Sigmoid colon (tissue), 7 donors: ENCODE data around the gene NRXN3. TPM values are rescaled to one million over a fixed set of nuclear protein-coding genes. Genes with fewer than 3 reads are reported as not detected.

Source experiments
- DNase-seq: peaks from one replicate; pipeline ENCODE4 v3.0.0-alpha.2; 2019
- H3K27ac ChIP-seq, 4 donors: fragments of 200-600 bp; sonication (generic); one replicate each; pipeline ENCODE4 v1.5.1; 2016 to 2019; ENCODE audit warnings: mild to moderate bottlenecking in 1 of 4
- H3K27me3 ChIP-seq, 3 donors: fragments of 200-600 bp; sonication (generic); one replicate each; pipeline ENCODE4 v1.5.1; 2019; ENCODE audit warnings: mild to moderate bottlenecking in 1 of 3
- H3K36me3 ChIP-seq, 4 donors: fragments of 200-600 bp; sonication (generic); one replicate each; pipeline ENCODE4 v1.5.1; 2016 to 2019
- H3K4me1 ChIP-seq, 4 donors: fragments of 200-600 bp; sonication (generic); one replicate each; pipeline ENCODE4 v1.5.1; 2017 to 2019
- H3K4me3 ChIP-seq, 4 donors: fragments of 200-600 bp; sonication (generic); one replicate each; pipeline ENCODE4 v1.5.1; 2017 to 2019; ENCODE audit warnings: mild to moderate bottlenecking in 2 of 4, moderate library complexity in 1 of 4
- H3K9me3 ChIP-seq, 4 donors: fragments of 200-600 bp in 3 of 4; sonication (generic) in 3 of 4; one replicate each; pipeline versions ENCODE4 v1.5.1 to v1.6.1; 2013 to 2019
- EP300 ChIP-seq, 4 donors: sonication (generic); formaldehyde crosslinking; IDR thresholded peaks; one replicate each; pipeline ENCODE4 v1.6.1; 2017; ENCODE audit warnings: antibody characterized with exemption in 4 of 4
- POLR2A ChIP-seq, 2 donors: fragments of 450-650 bp; IDR thresholded peaks; one replicate each; pipeline ENCODE4 v1.6.1; 2016; ENCODE audit warnings: antibody characterized with exemption in 2 of 2, mild to moderate bottlenecking in 2 of 2, moderate library complexity in 2 of 2
- POLR2AphosphoS5 ChIP-seq, 4 donors: sonication (generic); formaldehyde crosslinking; IDR thresholded peaks; one replicate each; pipeline ENCODE4 v1.6.1; 2017; ENCODE audit warnings: antibody characterized with exemption in 4 of 4
- WGBS, 2 donors: extraction: QIAGEN DNeasy Blood & Tissue Kit; methylation state at CpG; one replicate each; pipeline ENCODE4 v1.1.7; 2013; 5-methylcytosine and 5-hydroxymethylcytosine counted together
- intact Hi-C: fragments of 100-400 bp; cut with DNase I; formaldehyde crosslinking; loops from one replicate; pipeline ENCODE4 v1.15.1; 2023
- polyA plus RNA-seq, 3 donors: library from polyadenylated mRNA; stranded (reverse); fragments of 200-250 nt; gene quantifications; one replicate each; pipeline ENCODE4 v1.2.3, GENCODE V29; 2013
- small RNA-seq, 3 donors: library from RNA; depleted of rRNA; stranded (forward); fragments of <200 nt; gene quantifications; one replicate each; pipeline ENCODE3, GENCODE V24; 2016
- total RNA-seq, 4 donors: library from RNA; depleted of rRNA; stranded (reverse); fragments of >200 nt; gene quantifications; one replicate each; pipeline ENCODE4 v1.1.0, GENCODE V29; 2016
- TF ChIP-seq, protein P1 (sequence below), 4 experiments: fragments of 450-650 bp in 3 of 4; fragments of 200-600 bp in 1 of 4; IDR thresholded peaks; one replicate each; pipeline ENCODE4 v1.5.1; 2016 to 2019; ENCODE audit warnings: antibody characterized with exemption in 4 of 4, mild to moderate bottlenecking in 3 of 4, moderate library complexity in 2 of 4
- donor health status: healthy with polysubstance abuse.
- donor health status: Bipolar disorder and iron deficiency.
- donor health status: healthy.

NRXN3 gene
- total and polyA plus RNA-seq, 7 donors, result 0.23 to 46.3 (median 23.2) TPM

DNA sequence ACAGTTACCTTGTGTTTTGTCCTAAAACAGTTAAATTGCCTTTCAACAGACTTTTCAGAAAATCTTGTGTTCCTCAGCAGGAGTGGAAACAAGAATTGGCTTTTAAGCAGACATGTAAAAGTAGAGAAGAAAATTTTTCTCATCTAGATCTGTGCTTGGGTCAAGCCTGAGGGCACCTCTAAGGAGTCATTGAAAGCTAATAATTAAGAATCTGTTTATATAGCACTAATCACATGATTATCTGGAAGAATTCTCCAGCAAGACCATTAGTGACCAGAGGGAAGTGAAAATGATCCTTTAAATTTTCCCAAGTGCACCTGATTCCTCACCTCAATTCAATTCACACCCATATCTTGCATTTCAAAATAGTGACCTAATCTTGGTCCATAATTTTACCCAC is 1746.1 kb downstream of the NRXN3 start:
- intact Hi-C loops, result no loop called here

DNA sequence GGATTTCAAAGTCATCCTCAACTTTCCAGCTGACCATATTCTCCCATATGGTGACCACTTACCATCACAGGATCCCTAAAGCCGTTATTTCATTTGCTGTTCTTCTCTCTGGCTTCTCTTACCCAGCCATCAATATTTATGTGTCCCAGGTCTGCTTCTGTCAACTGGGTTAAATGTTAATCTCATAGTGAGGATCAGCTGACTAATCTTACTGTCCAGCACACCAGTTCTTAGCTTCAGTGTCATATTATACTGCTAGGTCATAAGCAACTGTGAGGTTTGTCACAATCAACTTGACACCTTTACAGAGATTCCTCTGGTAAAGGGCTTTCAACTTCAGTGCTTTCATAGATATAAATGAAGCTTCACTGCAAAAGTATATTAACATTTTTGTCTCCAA is 1746.7 kb downstream of the NRXN3 start:
- DNase-seq, result no peak
- Histone ChIP-seq H3K36me3 (no peaks in the 10 kb centered on the region), H3K4me1 (no peaks in the 10 kb centered on the region), H3K9me3 (peaks cover 0 to 4% (median 2%) of the 10 kb centered on the region in 4 donors), H3K27me3 (no peaks in the 10 kb centered on the region), H3K27ac (no peak overlapping the region), H3K4me3 (no peak overlapping the region)
- intact Hi-C loops, result no loop called here
- TF ChIP-seq, protein P1, sequence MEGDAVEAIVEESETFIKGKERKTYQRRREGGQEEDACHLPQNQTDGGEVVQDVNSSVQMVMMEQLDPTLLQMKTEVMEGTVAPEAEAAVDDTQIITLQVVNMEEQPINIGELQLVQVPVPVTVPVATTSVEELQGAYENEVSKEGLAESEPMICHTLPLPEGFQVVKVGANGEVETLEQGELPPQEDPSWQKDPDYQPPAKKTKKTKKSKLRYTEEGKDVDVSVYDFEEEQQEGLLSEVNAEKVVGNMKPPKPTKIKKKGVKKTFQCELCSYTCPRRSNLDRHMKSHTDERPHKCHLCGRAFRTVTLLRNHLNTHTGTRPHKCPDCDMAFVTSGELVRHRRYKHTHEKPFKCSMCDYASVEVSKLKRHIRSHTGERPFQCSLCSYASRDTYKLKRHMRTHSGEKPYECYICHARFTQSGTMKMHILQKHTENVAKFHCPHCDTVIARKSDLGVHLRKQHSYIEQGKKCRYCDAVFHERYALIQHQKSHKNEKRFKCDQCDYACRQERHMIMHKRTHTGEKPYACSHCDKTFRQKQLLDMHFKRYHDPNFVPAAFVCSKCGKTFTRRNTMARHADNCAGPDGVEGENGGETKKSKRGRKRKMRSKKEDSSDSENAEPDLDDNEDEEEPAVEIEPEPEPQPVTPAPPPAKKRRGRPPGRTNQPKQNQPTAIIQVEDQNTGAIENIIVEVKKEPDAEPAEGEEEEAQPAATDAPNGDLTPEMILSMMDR (IDR thresholded peaks at IDR 0.05), result no peak
- TF ChIP-seq EP300 (IDR thresholded peaks at IDR 0.05), result no peak
- no peak for TF ChIP-seq POLR2A (IDR thresholded peaks at IDR 0.05)
- TF ChIP-seq POLR2AphosphoS5 (IDR thresholded peaks at IDR 0.05), result no peak
- whole genome bisulfite sequencing, 2 donors, result 66 to 74% methylated on average over 1 of the region's 1 CpG

More for the DNA sequence above, 1746.1 kb downstream of the NRXN3 start:
- H3K9me3 ChIP-seq, result peaks cover 0 to 4% (median 2%) of the 10 kb centered on the region in 4 donors
- no peak overlapping the region for H3K27ac ChIP-seq
- H3K27me3 ChIP-seq, result no peaks in the 10 kb centered on the region
- DNase-seq, result no peak
- no peak overlapping the region for H3K4me3 ChIP-seq
- no peaks in the 10 kb centered on the region for H3K4me1 ChIP-seq
- no peaks in the 10 kb centered on the region for H3K36me3 ChIP-seq
- no peak for TF ChIP-seq POLR2A (IDR thresholded peaks at IDR 0.05)
- TF ChIP-seq, protein P1 (IDR thresholded peaks at IDR 0.05), result no peak
- TF ChIP-seq EP300 (IDR thresholded peaks at IDR 0.05), result no peak
- TF ChIP-seq POLR2AphosphoS5 (IDR thresholded peaks at IDR 0.05), result no peak

Small RNA genes lying within 50 kb of the gene (small RNA-seq; reads per million reads assigned to genes)
- gene RNA5SP388, result 0.30 to 0.94 (median 0.86) reads per million in 3 donors
